ENCODE data around the gene MRPL21. TPM values are rescaled to one million over a fixed set of nuclear protein-coding genes. Genes with fewer than 3 reads are reported as not detected.
A peak's percentile ranks its signal among the peaks of the same experiment; 100 is the strongest.

Gene MRPL21
- total RNA-seq, 2 donors from 2014 or later: 63.8 to 64.9 TPM

DNA sequence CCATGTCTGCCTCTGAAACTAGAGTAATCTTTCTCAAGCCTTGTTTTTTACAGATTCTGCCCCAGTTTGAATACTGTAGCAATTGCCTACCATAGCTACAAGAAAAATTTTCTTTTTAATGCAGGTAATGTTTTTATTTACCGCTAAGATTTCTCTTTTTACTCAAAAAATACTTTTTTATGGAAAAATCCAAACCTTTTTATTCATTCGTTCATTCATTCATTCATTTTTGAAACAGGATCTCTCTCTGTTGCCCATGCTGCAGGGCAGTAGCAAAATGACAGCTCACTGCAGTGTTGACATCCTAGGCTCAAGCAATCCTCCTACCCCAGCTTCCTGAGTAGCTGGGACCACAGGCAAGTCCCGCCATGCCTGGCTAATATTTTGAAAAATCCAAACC, 59.3 kb downstream of the MRPL21 start:
- Mint-ChIP-seq H3K4me1 (peaks cover 15% of the 10 kb centered on the region), H3K36me3 (ENCODE audit: low read depth) (no peaks in the 10 kb centered on the region), H3K9me3 (no peaks in the 10 kb centered on the region), H3K4me3 (peak overlapping the region; percentile 56), H3K27ac (no peak overlapping the region), H3K27me3 (ENCODE audit: insufficient read depth) (peaks cover 58% of the 10 kb centered on the region)
- TF ChIP-seq, protein P1, sequence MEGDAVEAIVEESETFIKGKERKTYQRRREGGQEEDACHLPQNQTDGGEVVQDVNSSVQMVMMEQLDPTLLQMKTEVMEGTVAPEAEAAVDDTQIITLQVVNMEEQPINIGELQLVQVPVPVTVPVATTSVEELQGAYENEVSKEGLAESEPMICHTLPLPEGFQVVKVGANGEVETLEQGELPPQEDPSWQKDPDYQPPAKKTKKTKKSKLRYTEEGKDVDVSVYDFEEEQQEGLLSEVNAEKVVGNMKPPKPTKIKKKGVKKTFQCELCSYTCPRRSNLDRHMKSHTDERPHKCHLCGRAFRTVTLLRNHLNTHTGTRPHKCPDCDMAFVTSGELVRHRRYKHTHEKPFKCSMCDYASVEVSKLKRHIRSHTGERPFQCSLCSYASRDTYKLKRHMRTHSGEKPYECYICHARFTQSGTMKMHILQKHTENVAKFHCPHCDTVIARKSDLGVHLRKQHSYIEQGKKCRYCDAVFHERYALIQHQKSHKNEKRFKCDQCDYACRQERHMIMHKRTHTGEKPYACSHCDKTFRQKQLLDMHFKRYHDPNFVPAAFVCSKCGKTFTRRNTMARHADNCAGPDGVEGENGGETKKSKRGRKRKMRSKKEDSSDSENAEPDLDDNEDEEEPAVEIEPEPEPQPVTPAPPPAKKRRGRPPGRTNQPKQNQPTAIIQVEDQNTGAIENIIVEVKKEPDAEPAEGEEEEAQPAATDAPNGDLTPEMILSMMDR (conservative IDR thresholded peaks at IDR 0.05): no peak
- DNase-seq: no peak
- no peaks in the 10 kb centered on the region for H3K4me1 ChIP-seq (ENCODE audit: control insufficient read depth, insufficient read depth, low read length)
- H3K27ac ChIP-seq (ENCODE audit: low read depth, low read length): no peak overlapping the region
- H3K4me3 ChIP-seq (ENCODE audit: low read length): peak overlapping the region; percentile 75
- no peaks in the 10 kb centered on the region for H3K9me3 ChIP-seq (ENCODE audit: control insufficient read depth, low read length)
- WGBS, 2 experiments (ENCODE audit: insufficient coverage in 1 of 2, insufficient read length in 1 of 2): 71 to 72% methylated on average over 2 to 3 of the region's 3 CpGs
- no peaks in the 10 kb centered on the region for H3K36me3 ChIP-seq (ENCODE audit: control insufficient read depth, insufficient read depth, low read length)
- H3K9ac ChIP-seq (ENCODE audit: extremely low read depth, low read length, poor library complexity, severe bottlenecking): no peak overlapping the region
- peaks cover 68% of the 10 kb centered on the region for H3K27me3 ChIP-seq (ENCODE audit: control insufficient read depth, insufficient read depth, low read length, poor library complexity, severe bottlenecking)

DNA sequence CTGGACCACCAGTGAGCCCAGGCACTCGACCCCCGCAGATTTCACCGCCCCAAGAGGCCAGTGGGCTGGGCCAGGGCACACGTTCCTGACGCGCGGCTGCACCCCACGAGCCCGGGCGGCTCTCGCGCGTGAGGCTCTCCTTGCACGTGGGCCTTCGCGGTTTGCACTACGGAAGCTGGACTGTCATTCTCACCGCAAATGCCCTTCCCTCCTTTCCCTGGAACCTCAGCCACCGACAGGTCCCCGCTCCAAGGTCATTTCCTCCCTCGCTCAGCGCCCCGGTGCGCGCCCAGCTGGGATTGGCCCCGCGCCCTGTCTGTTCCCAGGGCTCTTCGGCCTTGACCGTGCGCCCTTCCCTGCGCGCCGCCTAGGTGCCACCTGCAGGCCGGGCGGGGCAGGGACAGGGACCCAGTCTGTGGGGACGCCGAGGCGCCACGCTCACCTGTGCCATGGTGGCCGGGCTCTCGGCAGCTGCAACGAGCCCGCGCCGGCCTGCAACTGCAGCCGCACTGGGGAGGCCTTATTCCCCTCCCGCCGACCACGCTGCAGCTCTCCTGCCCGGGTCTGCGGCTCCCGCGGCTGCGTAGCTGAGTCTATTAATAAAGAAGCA, 59.8 kb downstream of the MRPL21 start:
- H3K4me3 Mint-ChIP-seq: peak overlapping the region; percentile 56
- no peak overlapping the region for H3K27ac Mint-ChIP-seq
- Histone ChIP-seq H3K27me3 (ENCODE audit: control insufficient read depth, insufficient read depth, low read length, poor library complexity, severe bottlenecking) (peaks cover 68% of the 10 kb centered on the region), H3K36me3 (ENCODE audit: control insufficient read depth, insufficient read depth, low read length) (no peaks in the 10 kb centered on the region), H3K9ac (ENCODE audit: extremely low read depth, low read length, poor library complexity, severe bottlenecking) (no peak overlapping the region), H3K4me3 (ENCODE audit: low read length) (peak overlapping the region; percentile 75), H3K4me1 (ENCODE audit: control insufficient read depth, insufficient read depth, low read length) (no peaks in the 10 kb centered on the region), H3K9me3 (ENCODE audit: control insufficient read depth, low read length) (no peaks in the 10 kb centered on the region), H3K27ac (ENCODE audit: low read depth, low read length) (no peak overlapping the region)
- H3K36me3 Mint-ChIP-seq (ENCODE audit: low read depth): no peaks in the 10 kb centered on the region
- TF ChIP-seq, protein P1 (conservative IDR thresholded peaks at IDR 0.05): peak; percentile 87
- 4 to 5% methylated on average over 24 to 54 of the region's 54 CpGs for WGBS, 2 experiments (ENCODE audit: insufficient coverage in 1 of 2, insufficient read length in 1 of 2)
- peaks cover 16% of the 10 kb centered on the region for H3K4me1 Mint-ChIP-seq
- DNase-seq: peak; percentile 96
- H3K27me3 Mint-ChIP-seq (ENCODE audit: insufficient read depth): peaks cover 58% of the 10 kb centered on the region
- H3K9me3 Mint-ChIP-seq: no peaks in the 10 kb centered on the region

DNA sequence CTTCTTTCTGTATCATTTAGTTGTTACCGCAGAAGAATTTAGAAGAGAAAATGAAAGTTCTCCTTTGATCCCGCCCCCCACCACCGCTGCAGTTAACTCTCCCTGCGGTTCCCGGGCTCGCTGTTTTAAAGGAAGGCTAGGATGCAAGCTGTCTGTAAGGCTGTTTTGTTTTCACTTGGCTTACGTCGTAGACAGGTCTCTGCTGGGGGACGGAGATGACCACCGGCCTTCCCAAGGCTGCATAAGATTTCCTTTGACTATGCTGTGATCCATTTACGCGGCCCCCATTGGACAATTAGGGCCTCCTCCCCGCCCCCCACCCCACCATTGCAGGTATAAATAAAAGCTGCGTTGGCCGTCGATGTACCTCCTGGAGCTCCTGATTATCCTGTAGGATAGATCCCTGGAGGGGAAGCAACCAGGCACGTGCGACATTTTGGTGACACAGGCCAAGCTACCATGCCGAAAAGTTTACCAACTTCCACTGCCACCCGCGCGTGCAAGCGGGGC, 60.5 kb downstream of the MRPL21 start:
- TF ChIP-seq, protein P1 (conservative IDR thresholded peaks at IDR 0.05): no peak
- Histone ChIP-seq H3K36me3 (ENCODE audit: control insufficient read depth, insufficient read depth, low read length) (no peaks in the 10 kb centered on the region), H3K4me1 (ENCODE audit: control insufficient read depth, insufficient read depth, low read length) (no peaks in the 10 kb centered on the region), H3K27me3 (ENCODE audit: control insufficient read depth, insufficient read depth, low read length, poor library complexity, severe bottlenecking) (peaks cover 68% of the 10 kb centered on the region), H3K27ac (ENCODE audit: low read depth, low read length) (no peak overlapping the region), H3K9me3 (ENCODE audit: control insufficient read depth, low read length) (no peaks in the 10 kb centered on the region), H3K9ac (ENCODE audit: extremely low read depth, low read length, poor library complexity, severe bottlenecking) (no peak overlapping the region), H3K4me3 (ENCODE audit: low read length) (peak overlapping the region; percentile 75)
- Mint-ChIP-seq H3K27me3 (ENCODE audit: insufficient read depth) (peaks cover 55% of the 10 kb centered on the region), H3K4me3 (peak overlapping the region; percentile 56), H3K4me1 (peaks cover 16% of the 10 kb centered on the region), H3K27ac (no peak overlapping the region), H3K36me3 (ENCODE audit: low read depth) (no peaks in the 10 kb centered on the region), H3K9me3 (no peaks in the 10 kb centered on the region)
- peak; percentile 71 for DNase-seq
- 10 to 13% methylated on average over 9 to 22 of the region's 23 CpGs for WGBS, 2 experiments (ENCODE audit: insufficient coverage in 1 of 2, insufficient read length in 1 of 2)
